AG08395 (cell line): ENCODE data around the gene FADS3.

Source experiments
- DNase-seq: peaks from one replicate; pipeline ENCODE4 v3.0.0; 2012; ENCODE audit warnings: mixed read lengths, low spot score

The FADS3 gene

DNA sequence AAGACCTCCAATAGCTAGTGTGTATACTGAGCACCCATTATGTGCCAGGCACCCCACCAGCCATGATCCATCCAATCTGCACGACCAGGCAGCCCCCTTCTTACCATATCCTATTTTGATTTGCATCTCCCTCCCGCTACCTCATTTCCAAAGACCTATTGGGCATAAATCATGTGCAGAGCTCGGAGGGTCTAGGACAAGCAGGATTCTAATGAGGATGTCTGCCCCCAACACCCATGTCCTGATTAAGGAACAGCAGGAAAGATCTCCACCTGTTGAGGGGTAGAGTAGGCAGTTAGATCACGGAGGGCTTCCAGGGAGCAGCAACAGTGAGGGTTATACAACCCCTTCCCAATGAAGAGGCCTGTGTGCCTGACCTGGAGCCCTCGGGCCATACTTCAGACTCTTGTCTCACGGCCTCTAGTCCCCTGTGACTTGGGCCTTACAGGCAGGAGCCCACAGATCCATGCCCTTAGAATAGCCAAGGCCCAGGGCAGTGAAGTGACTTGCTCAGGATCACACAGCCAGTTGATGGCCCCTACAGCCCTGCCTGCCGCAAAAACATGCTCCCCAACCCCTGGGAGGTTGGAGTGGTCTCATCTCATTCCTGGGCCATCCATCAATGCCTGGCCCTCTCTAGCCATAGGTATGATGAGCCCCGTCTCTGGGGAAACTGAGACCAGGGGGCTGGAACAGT, 22.5 kb upstream of the FADS3 start:
- no peak for DNase-seq

GRCh38 chr11:61912991-61913698, 21.8 kb upstream of the FADS3 start:
- DNase-seq = no peak

- DNase-seq = no peak
Measured at GRCh38 chr11:61912530-61912898, 21.2 kb upstream of the FADS3 start.

DNA sequence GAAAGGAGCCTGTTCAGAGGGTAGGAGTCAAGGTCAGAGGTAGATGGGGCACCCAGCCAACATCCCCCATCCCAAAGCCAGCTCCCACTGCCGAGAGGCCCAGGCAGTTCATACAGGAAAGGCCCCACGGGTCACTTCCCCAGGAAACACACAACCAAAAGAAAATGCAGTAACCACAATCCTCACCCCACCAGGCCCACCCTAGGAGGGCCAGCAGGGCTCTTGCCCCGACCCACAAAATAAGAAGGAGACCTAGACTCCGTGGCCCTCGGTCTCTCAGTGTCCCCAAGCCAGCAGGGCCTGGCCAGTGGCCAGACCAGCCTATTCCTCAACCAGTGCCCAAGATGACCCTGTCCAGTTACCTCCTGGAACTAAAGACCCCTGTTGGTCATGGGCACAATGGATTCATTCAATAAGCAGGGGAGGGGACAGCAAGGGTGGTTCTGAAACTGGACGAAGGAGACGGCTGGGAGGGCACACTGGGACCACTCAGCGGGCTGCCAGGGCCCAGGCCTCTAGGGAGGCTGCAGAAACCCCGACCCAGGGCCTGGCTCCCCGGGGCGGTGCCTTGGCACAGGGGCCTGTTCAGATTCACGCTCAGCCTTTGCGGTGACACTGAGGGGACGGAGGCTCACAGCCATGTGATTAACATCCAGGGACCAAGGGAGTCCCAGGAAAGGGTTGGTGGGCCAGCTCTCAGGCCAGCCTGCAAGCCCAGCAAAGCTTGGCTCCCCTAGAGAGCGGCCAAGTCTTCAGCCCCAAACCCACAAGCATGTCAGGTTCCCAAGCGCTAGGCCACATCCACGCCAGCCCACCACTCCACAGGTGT, 20.6 kb upstream of the FADS3 start:
- DNase-seq = no peak

GRCh38 chr11:61911128-61911700, 19.9 kb upstream of the FADS3 start:
- DNase-seq = no peak

- DNase-seq = no peak
Measured at GRCh38 chr11:61910187-61911127, 19.1 kb upstream of the FADS3 start.

DNA sequence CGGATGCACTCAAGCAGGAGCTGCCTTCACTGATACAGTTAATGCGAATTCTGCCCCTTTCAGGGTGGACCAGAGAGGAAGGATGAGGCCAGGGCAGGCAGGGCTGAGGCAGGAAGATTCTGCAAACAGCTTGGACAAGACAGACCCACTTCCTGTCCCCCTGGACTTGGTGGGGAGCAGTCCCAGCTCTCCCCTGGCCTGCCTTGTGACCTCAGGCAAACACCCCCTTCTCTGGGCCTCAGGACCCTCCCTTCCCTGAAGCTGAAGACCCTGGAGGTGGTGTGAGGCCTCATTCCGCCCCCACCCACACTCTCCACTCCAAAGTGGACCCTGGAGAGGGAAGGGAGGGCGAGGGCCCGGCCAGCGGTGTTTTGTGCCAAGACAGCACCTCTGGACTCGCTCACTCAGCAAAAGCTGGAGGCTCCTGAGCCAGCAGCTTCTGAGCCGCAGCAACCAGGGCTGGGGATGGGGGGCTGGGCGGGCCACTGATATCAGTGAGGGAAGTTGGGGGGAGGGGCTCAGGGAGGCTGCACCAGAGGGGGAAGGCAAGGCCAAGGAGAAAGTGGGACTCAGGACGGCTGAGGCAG, 17.5 kb upstream of the FADS3 start:
- DNase-seq = no peak

DNA sequence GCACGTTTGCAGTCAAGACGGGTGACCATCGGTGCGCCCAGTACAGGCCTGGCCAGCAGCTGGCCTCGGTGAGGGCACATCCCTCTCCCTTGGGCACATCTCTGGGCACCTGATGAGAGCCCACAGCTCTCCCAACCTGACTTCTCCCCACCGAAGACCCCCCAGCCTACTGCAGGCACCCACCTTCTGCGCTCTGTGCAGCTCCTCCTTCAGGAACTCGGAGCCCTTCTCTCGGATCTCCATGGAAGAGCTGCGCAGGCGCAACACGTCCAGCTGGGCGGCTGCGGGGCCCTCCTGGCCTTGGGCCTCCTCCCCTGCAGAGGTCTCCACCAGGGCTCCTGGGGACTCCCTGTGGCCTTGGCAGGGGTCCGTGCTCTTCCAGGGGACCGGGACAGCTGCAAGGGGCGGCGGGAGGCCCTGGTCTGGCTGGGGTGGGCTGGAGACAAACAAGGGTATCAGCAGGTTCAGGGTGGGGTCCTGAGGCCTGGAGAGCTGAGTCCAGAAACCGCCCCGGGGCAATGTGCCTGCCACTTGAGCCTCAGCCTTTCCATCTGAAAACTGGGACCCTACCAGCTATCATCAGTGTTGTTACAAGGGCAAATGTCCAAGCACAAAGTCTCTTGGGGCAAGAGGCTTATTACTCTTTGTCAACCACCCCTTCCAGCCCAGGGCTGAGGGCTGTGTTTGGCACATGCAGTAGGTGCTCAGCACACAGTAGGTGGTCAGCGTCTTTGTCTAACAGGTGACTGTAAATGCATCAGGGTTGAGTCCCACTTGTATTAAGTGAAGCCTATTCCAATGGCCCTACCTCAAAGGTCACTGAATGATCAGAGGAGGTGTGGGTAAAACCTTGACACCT, 16.8 kb upstream of the FADS3 start:
- DNase-seq = no peak

DNA sequence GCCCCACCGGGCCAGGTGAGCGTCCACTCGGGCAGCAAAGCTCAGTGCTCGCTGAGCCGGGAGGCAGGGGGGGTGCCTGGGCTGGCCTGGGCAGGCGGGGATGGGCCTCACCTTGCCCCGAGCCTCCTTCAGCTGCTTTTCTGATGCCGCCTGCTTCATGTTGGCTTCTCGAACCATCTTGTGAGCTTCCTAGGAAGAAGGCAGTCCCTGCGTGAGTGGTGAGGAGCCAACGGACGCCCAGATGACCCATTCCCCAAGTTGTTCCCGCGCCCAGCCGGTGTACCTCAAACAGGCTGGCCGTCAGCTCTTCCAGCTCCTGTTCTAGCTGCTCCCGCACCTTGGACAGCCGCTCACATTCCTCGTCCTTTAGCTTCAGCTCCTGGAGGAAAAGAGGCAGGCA, 15.9 kb upstream of the FADS3 start:
- DNase-seq = no peak

GRCh38 chr11:61906522-61906909, 15.2 kb upstream of the FADS3 start:
- no peak for DNase-seq

- no peak for DNase-seq
Measured at GRCh38 chr11:61905801-61906521, 14.6 kb upstream of the FADS3 start.

GRCh38 chr11:61905067-61905696, 13.8 kb upstream of the FADS3 start:
- no peak for DNase-seq

GRCh38 chr11:61904539-61905048, 13.2 kb upstream of the FADS3 start:
- DNase-seq = no peak

DNA sequence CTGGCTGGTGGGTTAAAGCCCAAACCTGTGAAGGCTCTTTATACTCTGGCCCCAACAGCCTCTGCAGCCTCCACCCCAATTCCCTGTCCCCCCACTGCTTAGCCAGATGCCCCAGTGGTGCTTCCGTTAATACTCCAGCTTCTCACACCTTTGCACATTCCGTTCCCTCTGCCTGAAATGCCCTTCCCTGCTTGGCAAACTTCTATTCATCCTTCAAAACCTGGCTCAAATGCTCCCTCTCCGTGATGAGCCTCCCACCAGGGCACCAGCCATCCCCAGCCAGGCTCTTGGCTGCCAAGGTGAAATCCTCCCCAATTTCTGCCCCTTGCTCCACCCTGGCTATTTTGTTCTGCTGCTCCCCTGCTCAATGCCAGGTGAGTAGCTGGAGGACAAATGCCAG, 12.5 kb upstream of the FADS3 start:
- DNase-seq = no peak

DNA sequence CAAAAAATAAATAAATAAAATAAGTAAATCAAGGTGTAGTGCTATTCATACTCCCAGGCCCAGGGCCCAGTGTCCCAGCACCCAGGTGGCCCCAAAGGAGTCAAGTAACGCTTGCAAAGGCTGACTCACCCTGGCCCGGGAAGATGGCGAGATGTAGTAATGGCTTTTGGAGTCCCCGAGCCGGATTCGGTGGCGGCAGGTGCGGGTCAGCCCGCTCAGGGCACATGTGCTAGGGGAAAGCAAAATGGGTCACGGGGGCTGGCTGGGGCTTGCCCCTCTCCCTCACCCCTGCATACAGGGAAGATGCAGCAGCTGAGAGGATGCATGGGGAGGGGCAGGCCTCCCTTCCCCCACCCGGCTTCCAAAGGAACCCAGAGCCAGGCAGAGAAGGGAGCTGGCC, 11.0 kb upstream of the FADS3 start:
- no peak for DNase-seq

DNA sequence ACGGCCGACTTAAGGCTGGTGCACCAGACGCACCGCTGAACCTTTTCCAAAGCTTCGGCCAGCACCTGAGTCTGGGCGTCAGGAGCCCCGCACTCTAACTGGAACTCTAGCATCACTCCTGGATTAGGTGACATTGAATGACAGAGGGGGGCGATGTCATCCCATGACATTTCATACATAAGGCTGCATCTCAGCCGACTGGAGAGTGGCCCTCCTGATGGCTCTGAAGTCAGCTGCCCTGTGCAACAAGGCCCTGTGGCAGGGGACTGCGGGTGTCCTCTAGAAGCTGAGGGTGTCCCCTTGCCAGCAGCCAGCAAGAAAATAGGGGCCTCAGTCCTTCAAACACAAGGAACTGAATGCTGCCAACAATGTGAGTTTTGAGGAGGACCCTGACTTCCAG, 10.1 kb upstream of the FADS3 start:
- DNase-seq = no peak

DNA sequence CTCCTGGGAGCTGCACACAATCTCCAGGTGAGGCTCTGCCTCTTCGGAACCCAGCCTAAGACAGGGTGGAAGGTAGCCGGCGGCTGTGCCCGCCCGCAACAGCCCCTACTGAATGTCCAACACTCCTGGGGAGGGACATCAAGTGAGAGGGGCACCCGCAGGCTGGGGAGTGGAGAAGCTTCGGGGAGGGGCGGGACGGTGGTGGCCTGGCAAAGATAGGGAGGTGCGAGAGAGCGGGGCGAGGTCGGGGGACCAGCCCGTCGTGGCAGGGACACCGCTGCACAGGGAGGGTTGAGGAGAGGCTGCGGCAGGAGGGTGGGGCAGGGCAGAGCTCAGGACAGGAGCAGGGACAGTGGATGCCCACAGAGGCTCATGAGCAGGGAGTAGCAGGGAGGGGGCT, 8.9 kb upstream of the FADS3 start:
- no peak for DNase-seq

DNA sequence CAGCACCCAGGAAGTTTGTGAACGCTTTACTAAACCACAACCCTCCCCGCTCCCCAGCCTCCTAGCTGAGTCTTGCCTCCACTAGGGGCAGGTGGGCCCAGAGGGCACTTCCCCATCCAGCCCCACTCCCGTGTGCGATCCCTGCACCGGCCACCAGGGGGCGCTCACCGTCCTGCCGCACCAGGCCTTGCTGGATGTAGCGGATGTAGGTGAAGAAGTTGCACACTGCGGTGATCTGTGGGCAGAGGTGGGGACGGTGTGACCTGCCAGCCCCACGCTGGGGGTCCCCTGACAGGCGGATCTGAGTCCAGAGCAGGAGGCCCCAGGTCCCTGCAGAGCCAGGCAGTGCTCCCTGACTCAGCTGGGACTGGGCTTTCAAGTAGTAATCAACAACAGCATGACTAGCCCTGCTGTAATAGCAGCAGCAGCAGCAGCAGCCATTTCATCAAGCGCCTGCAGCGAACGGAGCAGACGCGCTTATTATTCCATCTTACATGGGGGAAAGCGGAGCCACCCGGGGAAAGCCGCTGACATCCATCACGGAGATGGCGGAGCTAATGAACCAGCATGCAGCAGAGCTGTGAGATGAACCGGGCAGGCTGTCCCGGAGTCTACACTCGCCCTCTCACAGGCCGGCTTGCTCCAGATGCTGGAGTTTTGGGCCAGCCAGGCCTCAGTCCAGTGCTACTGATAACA, 7.9 kb upstream of the FADS3 start:
- DNase-seq = peak; percentile 89
